Osteoblast (primary cell): ENCODE measurements around the gene ARID3A. TPM values are rescaled to one million over a fixed set of nuclear protein-coding genes. Genes with fewer than 3 reads are reported as not detected.

ENCODE experiments used
- DNase-seq: peaks from one replicate; pipeline ENCODE4 v3.0.0; 2011; ENCODE audit warnings: low spot score, mixed read lengths; ENCODE audit not compliant: insufficient read length; ENCODE audit errors: missing footprints
- H2AFZ ChIP-seq: 2 replicates; pipeline ENCODE4 v1.6.0; 2011; ENCODE audit warnings: mild to moderate bottlenecking, low read length
- H3K27ac ChIP-seq: 2 replicates; pipeline ENCODE4 v1.5.1; 2011; ENCODE audit warnings: mild to moderate bottlenecking, low read depth, low read length, moderate library complexity
- H3K27me3 ChIP-seq: 2 replicates; pipeline ENCODE4 v1.6.0; 2012; ENCODE audit warnings: mild to moderate bottlenecking, control low read depth, inconsistent platforms, low read length, moderate library complexity; ENCODE audit not compliant: insufficient read depth
- H3K36me3 ChIP-seq: 2 replicates; pipeline ENCODE4 v1.5.1; 2011; ENCODE audit warnings: mild to moderate bottlenecking, low read length, control low read depth, moderate library complexity; ENCODE audit not compliant: insufficient read depth
- H3K4me1 ChIP-seq: 2 replicates; pipeline ENCODE4 v1.5.1; 2011; ENCODE audit warnings: mild to moderate bottlenecking, low read length, control low read depth, moderate library complexity; ENCODE audit not compliant: insufficient read depth
- H3K4me2 ChIP-seq: 2 replicates; pipeline ENCODE4 v1.6.0; 2011; ENCODE audit warnings: mild to moderate bottlenecking, low read length; ENCODE audit not compliant: insufficient read depth
- H3K4me3 ChIP-seq: fragments of 200-600 bp; sonication (generic); 3 replicates; pipeline ENCODE4 v1.5.1; 2012; ENCODE audit warnings: mild to moderate bottlenecking, low read length, inconsistent platforms; ENCODE audit not compliant: insufficient read depth
- H3K79me2 ChIP-seq: 2 replicates; pipeline ENCODE4 v1.6.0; 2012; ENCODE audit warnings: mild to moderate bottlenecking, low read length, control low read depth, inconsistent platforms; ENCODE audit not compliant: insufficient read depth
- H3K9me3 ChIP-seq: 2 replicates; pipeline ENCODE4 v1.5.1; 2011; ENCODE audit warnings: low read depth, low read length, control low read depth
- H4K20me1 ChIP-seq: 2 replicates; pipeline ENCODE4 v1.6.0; 2012; ENCODE audit warnings: mild to moderate bottlenecking, low read length, control low read depth; ENCODE audit not compliant: insufficient read depth
- CTCF ChIP-seq: IDR thresholded peaks from 2 replicates; pipeline ENCODE4 v1.5.1; 2011; ENCODE audit warnings: mild to moderate bottlenecking, low read depth, low read length, moderate library complexity; ENCODE audit errors: extremely low read depth
- total RNA-seq: library from RNA; depleted of rRNA; stranded (reverse); fragments of >200 nt; gene quantifications from 2 replicates; pipeline ENCODE4 v1.2.3, GENCODE V29; 2012

ARID3A gene
- total RNA-seq, 1 donor: 21.7 TPM

GRCh38 chr19:931860-932647, 6.2 kb downstream of the ARID3A start:
- Histone ChIP-seq H4K20me1 (peaks cover 3% of the 10 kb centered on the region), H3K4me2 (no peak overlapping the region), H3K4me1 (peaks cover 16% of the 10 kb centered on the region), H2AFZ (no peak overlapping the region), H3K27me3 (no peaks in the 10 kb centered on the region), H3K9me3 (no peaks in the 10 kb centered on the region), H3K27ac (no peak overlapping the region), H3K4me3 (no peak overlapping the region), H3K79me2 (peaks cover 36% of the 10 kb centered on the region), H3K36me3 (no peaks in the 10 kb centered on the region)
- peak; percentile 86 for DNase-seq
- TF ChIP-seq CTCF: no peak

GRCh38 chr19:932648-933552, 7.1 kb downstream of the ARID3A start:
- peaks cover 16% of the 10 kb centered on the region for H3K4me1 ChIP-seq
- H3K27ac ChIP-seq: peak overlapping the region; percentile 48
- H3K79me2 ChIP-seq: peaks cover 34% of the 10 kb centered on the region
- TF ChIP-seq CTCF: no peak
- peak overlapping the region; percentile 39 for H3K4me2 ChIP-seq
- H4K20me1 ChIP-seq: peaks cover 3% of the 10 kb centered on the region
- no peak overlapping the region for H2AFZ ChIP-seq
- no peaks in the 10 kb centered on the region for H3K36me3 ChIP-seq
- H3K4me3 ChIP-seq: no peak overlapping the region
- peak; percentile 100 for DNase-seq
- no peaks in the 10 kb centered on the region for H3K27me3 ChIP-seq
- H3K9me3 ChIP-seq: no peaks in the 10 kb centered on the region

- H2AFZ ChIP-seq: no peak overlapping the region
- H4K20me1 ChIP-seq: peaks cover 3% of the 10 kb centered on the region
- H3K79me2 ChIP-seq: peaks cover 36% of the 10 kb centered on the region
- H3K36me3 ChIP-seq: no peaks in the 10 kb centered on the region
- H3K27me3 ChIP-seq: no peaks in the 10 kb centered on the region
- peak overlapping the region; percentile 39 for H3K4me2 ChIP-seq
- TF ChIP-seq CTCF: no peak
- no peak for DNase-seq
- no peak overlapping the region for H3K4me3 ChIP-seq
- no peaks in the 10 kb centered on the region for H3K9me3 ChIP-seq
- H3K27ac ChIP-seq: peak overlapping the region; percentile 17
- peaks cover 16% of the 10 kb centered on the region for H3K4me1 ChIP-seq
These were observed 7.7 kb downstream of the ARID3A start for GRCh38 chr19:933553-933882.
